Loucy (cell line): ENCODE data around the gene TAB2.

Source experiments
- H2AFZ ChIP-seq: fragments of 200-600 bp; sonication (generic); 2 replicates; pipeline ENCODE4 v1.6.0; 2016; ENCODE audit warnings: antibody characterized with exemption, mild to moderate bottlenecking, low read length, moderate library complexity
- H3F3A ChIP-seq: fragments of 200-600 bp; 2 replicates; pipeline ENCODE4 v1.6.0; 2016; ENCODE audit warnings: antibody characterized with exemption, low read depth, mild to moderate bottlenecking
- H3K27me3 ChIP-seq: fragments of 200-600 bp; sonication (generic); 2 replicates; pipeline ENCODE4 v1.6.1; 2014; ENCODE audit warnings: low read length, mild to moderate bottlenecking; ENCODE audit not compliant: insufficient read depth, poor library complexity, severe bottlenecking
- H3K36me3 ChIP-seq: fragments of 200-600 bp; sonication (generic); 2 replicates; pipeline ENCODE4 v1.6.1; 2016; ENCODE audit warnings: low read length; ENCODE audit not compliant: insufficient read depth
- H3K4me1 ChIP-seq: fragments of 200-600 bp; sonication (generic); 2 replicates; pipeline ENCODE4 v1.5.1; 2014; ENCODE audit warnings: low read length, mild to moderate bottlenecking; ENCODE audit not compliant: insufficient read depth, poor library complexity, severe bottlenecking
- H3K4me2 ChIP-seq: fragments of 200-600 bp; sonication (generic); 2 replicates; pipeline ENCODE4 v1.6.0; 2014; ENCODE audit warnings: antibody characterized with exemption, low read length, low read depth, mild to moderate bottlenecking; ENCODE audit not compliant: poor library complexity, severe bottlenecking
- H3K4me3 ChIP-seq: fragments of 200-600 bp; sonication (generic); 2 replicates; pipeline ENCODE4 v1.5.1; 2014; ENCODE audit warnings: low read length, mild to moderate bottlenecking, mixed read lengths; ENCODE audit not compliant: poor library complexity, severe bottlenecking
- H3K79me2 ChIP-seq: fragments of 200-600 bp; sonication (generic); 2 replicates; pipeline ENCODE4 v1.6.1; 2014; ENCODE audit warnings: low read length; ENCODE audit not compliant: insufficient read depth
- H3K9ac ChIP-seq: fragments of 200-600 bp; sonication (generic); 2 replicates; pipeline ENCODE4 v1.6.0; 2014; ENCODE audit warnings: mild to moderate bottlenecking, low read depth, low read length, moderate library complexity; ENCODE audit not compliant: poor library complexity, severe bottlenecking
- H3K9me2 ChIP-seq: fragments of 200-600 bp; sonication (generic); replicated peaks from 2 replicates; pipeline ENCODE4 v1.6.1; 2016; ENCODE audit warnings: low read depth, low read length, mixed read lengths
- H3K9me3 ChIP-seq: fragments of 200-600 bp; sonication (generic); 2 replicates; pipeline ENCODE4 v1.6.1; 2014; ENCODE audit warnings: mild to moderate bottlenecking, antibody characterized with exemption, low read length, low read depth; ENCODE audit not compliant: insufficient read depth
- H4K20me1 ChIP-seq: fragments of 200-600 bp; sonication (generic); 2 replicates; pipeline ENCODE4 v1.6.0; 2014; ENCODE audit warnings: antibody characterized with exemption, low read length, mild to moderate bottlenecking; ENCODE audit not compliant: insufficient read depth, poor library complexity, severe bottlenecking
- CTCF ChIP-seq: fragments of 200-600 bp; sonication (generic); conservative IDR thresholded peaks from 2 replicates; pipeline ENCODE4 v1.5.1; 2014; ENCODE audit warnings: mild to moderate bottlenecking, antibody characterized with exemption, low read length
- EZH2phosphoT487 ChIP-seq: fragments of 200-600 bp; IDR thresholded peaks from 2 replicates; pipeline ENCODE4 v1.6.1; 2018; ENCODE audit warnings: antibody characterized with exemption, mild to moderate bottlenecking, moderate library complexity, borderline replicate concordance

Gene TAB2

GRCh38 chr6:149325648-149326236 is 8.2 kb downstream of the TAB2 start:
- Histone ChIP-seq H3F3A (peaks cover 7% of the 10 kb centered on the region; the same call in 1 of the 2 replicates), H3K9me3 (no peaks in the 10 kb centered on the region), H2AFZ (no peak overlapping the region), H3K36me3 (no peaks in the 10 kb centered on the region), H3K4me3 (no peak overlapping the region), H4K20me1 (peaks cover 98% of the 10 kb centered on the region), H3K4me1 (peaks cover 70% of the 10 kb centered on the region), H3K79me2 (peaks cover 100% of the 10 kb centered on the region), H3K27me3 (no peaks in the 10 kb centered on the region), H3K4me2 (no peak overlapping the region), H3K9ac (no peak overlapping the region), H3K9me2 (no peaks in the 10 kb centered on the region)
- TF ChIP-seq CTCF (no peak), EZH2phosphoT487 (no peak)

GRCh38 chr6:149327638-149328037 is 10.1 kb downstream of the TAB2 start:
- Histone ChIP-seq H3K27me3 (no peaks in the 10 kb centered on the region), H3K9me3 (no peaks in the 10 kb centered on the region), H3K36me3 (no peaks in the 10 kb centered on the region), H3F3A (peaks cover 3% of the 10 kb centered on the region; the same call in 1 of the 2 replicates), H3K4me2 (peak overlapping the region; percentile 20), H3K9ac (no peak overlapping the region), H3K4me3 (no peak overlapping the region), H3K79me2 (peaks cover 100% of the 10 kb centered on the region), H3K9me2 (no peaks in the 10 kb centered on the region), H3K4me1 (peaks cover 64% of the 10 kb centered on the region), H2AFZ (no peak overlapping the region), H4K20me1 (peaks cover 98% of the 10 kb centered on the region)
- no peak for TF ChIP-seq EZH2phosphoT487
- no peak for TF ChIP-seq CTCF

- Histone ChIP-seq H3K9ac (no peak overlapping the region), H3K9me3 (no peaks in the 10 kb centered on the region), H3K4me2 (peak overlapping the region; percentile 33), H3F3A (no peaks in the 10 kb centered on the region; the same call in 1 of the 2 replicates), H3K79me2 (peaks cover 100% of the 10 kb centered on the region), H3K4me1 (peaks cover 60% of the 10 kb centered on the region), H2AFZ (no peak overlapping the region), H3K4me3 (no peak overlapping the region), H3K36me3 (no peaks in the 10 kb centered on the region), H3K27me3 (no peaks in the 10 kb centered on the region), H4K20me1 (peaks cover 98% of the 10 kb centered on the region), H3K9me2 (no peaks in the 10 kb centered on the region)
- TF ChIP-seq EZH2phosphoT487, result no peak
- no peak for TF ChIP-seq CTCF
Observed at GRCh38 chr6:149328083-149328482, 10.6 kb downstream of the TAB2 start.
